NT2/D1 (cell line): Measurements from ENCODE around the gene FMN2.

Experiments
- YY1 ChIP-seq: IDR thresholded peaks from 2 replicates; pipeline ENCODE4 v1.6.1; 2011; ENCODE audit not compliant: insufficient read length, insufficient read depth
- ZNF274 ChIP-seq: IDR thresholded peaks from 2 replicates; pipeline ENCODE4 v1.6.1; 2011; ENCODE audit warnings: mild to moderate bottlenecking, low read depth, low read length

- TF ChIP-seq YY1 (no peak), ZNF274 (no peak)
These were observed 115.5 kb downstream of the FMN2 start for GRCh38 chr1:240207073-240207709.
